C4-2B (cell line): Measurements from ENCODE around the gene S1PR5.

Source experiments
- ZFX ChIP-seq: fragments of 450-650 bp; IDR thresholded peaks from 2 replicates; pipeline ENCODE4 v1.6.1; 2017
- TF ChIP-seq, protein P1 (sequence below): fragments of 450-650 bp; conservative IDR thresholded peaks from 2 replicates; pipeline ENCODE4 v1.5.1; 2017; ENCODE audit warnings: mild to moderate bottlenecking

DNA sequence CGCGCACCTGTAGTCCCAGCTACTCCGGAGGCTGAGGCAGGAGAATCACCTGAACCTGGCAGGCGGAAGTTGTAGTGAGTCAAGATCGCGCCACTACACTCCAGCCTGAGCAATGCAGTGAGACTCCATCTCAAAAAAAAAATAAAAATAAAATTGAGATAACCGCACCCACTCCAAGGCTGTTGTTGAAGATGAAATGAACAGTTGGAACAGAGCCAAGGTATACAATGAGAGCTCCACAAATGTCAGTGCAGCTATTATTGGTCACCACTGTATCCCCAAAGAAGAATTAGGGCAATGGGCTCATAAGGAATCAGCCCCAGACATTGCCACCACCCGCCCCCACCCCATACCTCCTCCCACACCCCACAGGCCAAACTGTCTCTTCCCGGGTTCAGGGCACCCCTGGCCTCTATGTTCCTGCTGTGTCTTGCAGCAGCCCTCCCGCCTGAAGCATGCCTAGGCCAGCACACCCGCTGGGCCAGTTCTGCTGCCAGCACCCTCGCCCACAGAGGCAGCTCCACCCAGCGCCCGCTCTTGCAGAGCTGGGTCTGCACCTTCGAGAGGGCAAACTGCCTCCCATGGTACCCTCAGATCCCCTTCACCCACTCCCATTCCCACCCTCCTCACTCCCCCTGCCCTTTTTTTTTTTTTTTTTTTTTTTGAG is 3.5 kb upstream of the S1PR5 start:
- TF ChIP-seq, protein P1, sequence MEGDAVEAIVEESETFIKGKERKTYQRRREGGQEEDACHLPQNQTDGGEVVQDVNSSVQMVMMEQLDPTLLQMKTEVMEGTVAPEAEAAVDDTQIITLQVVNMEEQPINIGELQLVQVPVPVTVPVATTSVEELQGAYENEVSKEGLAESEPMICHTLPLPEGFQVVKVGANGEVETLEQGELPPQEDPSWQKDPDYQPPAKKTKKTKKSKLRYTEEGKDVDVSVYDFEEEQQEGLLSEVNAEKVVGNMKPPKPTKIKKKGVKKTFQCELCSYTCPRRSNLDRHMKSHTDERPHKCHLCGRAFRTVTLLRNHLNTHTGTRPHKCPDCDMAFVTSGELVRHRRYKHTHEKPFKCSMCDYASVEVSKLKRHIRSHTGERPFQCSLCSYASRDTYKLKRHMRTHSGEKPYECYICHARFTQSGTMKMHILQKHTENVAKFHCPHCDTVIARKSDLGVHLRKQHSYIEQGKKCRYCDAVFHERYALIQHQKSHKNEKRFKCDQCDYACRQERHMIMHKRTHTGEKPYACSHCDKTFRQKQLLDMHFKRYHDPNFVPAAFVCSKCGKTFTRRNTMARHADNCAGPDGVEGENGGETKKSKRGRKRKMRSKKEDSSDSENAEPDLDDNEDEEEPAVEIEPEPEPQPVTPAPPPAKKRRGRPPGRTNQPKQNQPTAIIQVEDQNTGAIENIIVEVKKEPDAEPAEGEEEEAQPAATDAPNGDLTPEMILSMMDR = no peak
- TF ChIP-seq ZFX = no peak
